K562 treated with DMSO at 1 percent for 24 hours (cell line): Measurements from ENCODE around the gene FBF1. TPM values are rescaled to one million over a fixed set of nuclear protein-coding genes. Genes with fewer than 3 reads are reported as not detected.

Source experiments
- total RNA-seq: library from RNA; unstranded; fragments of 300-600 nt; gene quantifications from 2 replicates; pipeline ENCODE4 v1.2.3, GENCODE V29; 2022; ENCODE audit warnings: low read depth; ENCODE audit not compliant: insufficient read depth

FBF1 gene
- 8.7 and 10.4 TPM in 2 replicates for total RNA-seq

GRCh38 chr17:75940727-75941441 is at the start of gene FBF1:
TSS of gene FBF1 (minus strand) at chr17:75941042. CDS start at chr17:75938149, 2,893 bp downstream.

DNA sequence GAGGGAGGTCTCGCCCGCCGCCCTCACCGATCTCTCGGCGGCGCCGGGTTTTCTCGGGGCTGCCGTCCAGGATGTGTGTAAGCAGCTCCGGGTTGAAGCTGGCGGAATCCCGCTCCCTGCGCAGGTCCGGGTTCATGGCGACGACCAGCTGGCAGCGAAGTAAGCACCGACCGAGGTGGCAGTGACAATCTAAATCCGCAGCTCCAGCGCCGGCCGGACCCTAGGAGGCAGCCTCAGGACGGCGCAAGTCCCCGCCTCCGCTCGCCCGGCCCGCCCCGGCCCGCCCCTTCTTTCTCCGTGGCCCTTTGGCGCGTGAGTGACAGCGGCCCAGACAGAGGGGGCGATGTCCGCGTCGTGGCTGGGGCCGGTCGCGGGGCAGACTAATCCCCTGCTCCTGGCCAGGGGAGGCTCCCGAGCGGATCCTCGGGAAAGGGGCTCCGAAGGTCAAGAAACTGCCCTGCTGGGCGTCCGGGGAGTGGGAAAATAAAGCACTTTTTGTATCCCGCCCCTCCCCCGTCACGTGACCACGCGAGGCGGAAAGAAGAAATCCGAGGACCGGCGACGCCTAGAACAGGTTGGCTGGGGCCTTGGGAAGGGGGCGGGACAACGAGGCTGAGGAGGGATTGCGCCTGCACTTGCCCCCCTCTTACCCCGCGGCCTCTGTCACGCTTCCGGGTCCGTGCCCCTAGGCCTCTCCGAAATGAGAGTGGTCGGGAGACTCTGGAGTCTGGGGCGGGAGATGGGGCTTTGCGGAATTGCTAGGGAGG is 38.3 kb upstream of the FBF1 start, which contains the start of the genes ACOX1 and TEN1:
Gene ACOX1, minus strand, starts transcription at position 229 of the 767 bp plus-strand sequence. Its CDS starts 93 bp downstream, at position 136.
Gene TEN1, plus strand, starts transcription at position 303 of the 767 bp plus-strand sequence. CDS start 6,953 bp downstream, outside the sequence.

DNA sequence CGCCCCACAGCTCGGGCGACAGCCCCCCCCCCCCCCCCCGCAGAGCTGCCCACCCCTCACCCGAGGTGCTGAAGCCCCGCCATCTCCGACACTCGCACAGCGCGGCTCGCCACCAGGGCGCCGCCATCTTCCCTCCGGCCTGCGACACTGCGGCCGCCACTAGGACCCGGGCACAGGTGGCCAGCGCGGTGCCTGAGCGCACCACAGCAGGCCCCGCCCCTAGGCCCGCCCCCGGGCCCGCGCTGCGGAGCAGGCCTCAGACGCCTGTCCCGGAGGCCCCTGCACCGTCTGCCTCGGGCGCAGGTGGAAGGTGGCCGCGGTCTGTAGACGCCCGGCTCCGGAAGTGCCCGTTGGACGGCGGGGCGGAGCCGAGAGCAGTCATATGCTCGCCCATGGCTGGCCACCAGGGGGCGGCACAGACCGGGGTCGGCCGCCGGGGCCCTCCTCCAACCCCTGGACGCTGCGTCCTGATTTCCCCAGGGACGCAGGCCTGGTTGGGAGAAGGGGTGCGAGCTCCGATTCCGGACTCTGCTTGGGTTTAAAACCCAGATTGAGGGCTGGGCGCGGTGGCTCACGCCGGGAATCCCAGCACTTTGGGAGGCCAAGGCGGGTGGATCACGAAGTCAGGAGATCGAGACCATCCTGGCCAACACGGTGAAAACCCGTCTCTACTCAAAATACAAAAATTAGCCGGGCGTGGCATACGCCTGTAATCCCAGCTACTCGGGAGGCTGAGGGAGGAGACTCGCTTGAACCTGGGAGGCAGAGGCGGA is 35.9 kb downstream of the FBF1 start, which contains the start of gene MRPL38:
Gene MRPL38, minus strand, starts transcription at position 136 of the 773 bp plus-strand sequence. Its CDS starts 9 bp downstream, at position 127.

DNA sequence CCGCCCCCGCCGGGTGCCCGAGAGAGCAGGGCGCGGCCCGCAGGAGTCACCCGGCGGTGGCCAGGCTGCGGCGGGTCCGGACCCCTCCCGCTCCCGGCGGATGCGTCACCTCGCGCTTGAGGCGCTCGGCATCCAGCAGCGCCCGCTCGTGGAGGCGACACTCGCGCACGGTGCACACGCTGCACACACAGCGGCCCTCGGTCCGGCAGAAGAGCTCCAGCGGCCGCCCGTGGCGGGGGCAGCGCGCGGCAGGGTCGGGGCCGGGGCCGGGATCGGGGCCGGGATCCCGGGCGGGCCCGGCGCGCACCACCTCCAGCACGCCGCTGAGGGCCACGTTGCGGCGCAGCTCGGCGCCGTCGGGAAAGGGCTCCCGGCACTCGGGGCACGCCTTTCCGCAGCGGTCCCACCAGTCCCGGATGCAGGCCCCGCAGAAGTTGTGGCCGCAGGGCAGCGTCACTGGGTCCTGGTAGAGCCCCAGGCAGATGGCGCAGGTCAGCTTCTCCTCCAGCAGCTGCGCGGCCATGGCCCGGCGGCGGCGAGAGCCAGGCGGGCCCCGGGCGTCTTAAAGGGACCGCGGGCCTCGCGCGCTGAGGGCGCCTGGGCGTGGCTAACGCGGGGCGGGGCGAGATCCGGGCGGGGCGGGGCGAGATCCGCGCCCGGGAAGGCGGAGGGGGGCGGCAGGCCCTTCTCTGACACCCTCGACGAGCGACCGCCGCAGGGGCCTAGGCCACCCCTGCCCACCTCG is 44.3 kb downstream of the FBF1 start, which contains the start of gene TRIM65:
Gene TRIM65, minus strand, starts transcription at position 537 of the 745 bp plus-strand sequence. Its CDS starts 14 bp downstream, at position 523.

GRCh38 chr17:75878174-75878998 is 62.5 kb downstream of the FBF1 start, which contains the start of gene TRIM47:
TSS of gene TRIM47 (minus strand) at chr17:75878581. CDS start at chr17:75878548, 33 bp downstream.

Other genes starting within 250 kb of the FBF1 start
- 2.5 and 3.3 TPM in 2 replicates for gene ITGB4, start 219.6 kb downstream of the FBF1 start, total RNA-seq
- 95.1 and 125 TPM in 2 replicates for gene GALK1, start 175.8 kb downstream of the FBF1 start, total RNA-seq
- gene UNK, start 156.2 kb downstream of the FBF1 start, total RNA-seq = 36.8 and 38.4 TPM in 2 replicates
- gene UNC13D, start 96.6 kb downstream of the FBF1 start, total RNA-seq = 102 and 135 TPM in 2 replicates
- 185 and 188 TPM in 2 replicates for gene WBP2, start 85.7 kb downstream of the FBF1 start, total RNA-seq
- 3.8 and 5.8 TPM in 2 replicates for gene TRIM47, start 62.5 kb downstream of the FBF1 start, total RNA-seq
- gene TRIM65, start 44.1 kb downstream of the FBF1 start, total RNA-seq = 30.0 and 33.3 TPM in 2 replicates
- gene MRPL38, start 36.2 kb downstream of the FBF1 start, total RNA-seq = 102 and 111 TPM in 2 replicates
- 16.6 and 24.2 TPM in 2 replicates for gene ACOX1, start 38.1 kb upstream of the FBF1 start, total RNA-seq
- 23.8 and 28.6 TPM in 2 replicates for gene TEN1, start 38.2 kb upstream of the FBF1 start, total RNA-seq
- gene CDK3, start 59.8 kb upstream of the FBF1 start, total RNA-seq = 5.1 and 10.7 TPM in 2 replicates
- not detected in 2 replicates for gene EVPL, start 86.3 kb upstream of the FBF1 start, total RNA-seq
- 83.2 and 83.8 TPM in 2 replicates for gene SRP68, start 131.5 kb upstream of the FBF1 start, total RNA-seq
- gene GALR2, start 133.7 kb upstream of the FBF1 start, total RNA-seq = not detected in 2 replicates
- gene ZACN, start 138.1 kb upstream of the FBF1 start, total RNA-seq = 6.7 and 7.0 TPM in 2 replicates
- 49.1 and 49.6 TPM in 2 replicates for gene EXOC7, start 162.7 kb upstream of the FBF1 start, total RNA-seq
- 0.46 TPM in 1 of 2 replicates, not detected in the other for gene FOXJ1, start 200.2 kb upstream of the FBF1 start, total RNA-seq